Measurements from ENCODE around the gene PARVA.
"Not testable (repeated sequence)": the region's sequence is repeated elsewhere in the genome, so short reads cannot be mapped to it uniquely, and the experiment has no call there.

Gene PARVA

GRCh38 chr11:12508151-12508751 lies 130.9 kb downstream of the PARVA start:
- no peak for DNase-seq

GRCh38 chr11:12509371-12509770 lies 132.0 kb downstream of the PARVA start:
- DNase-seq = no peak

GRCh38 chr11:12512132-12512531 lies 134.8 kb downstream of the PARVA start:
- DNase-seq = no peak

- DNase-seq = no peak
Observed at GRCh38 chr11:12512826-12513395, 135.5 kb downstream of the PARVA start.

GRCh38 chr11:12516387-12517105 lies 139.2 kb downstream of the PARVA start:
- DNase-seq = no peak

GRCh38 chr11:12517306-12517705 lies 139.9 kb downstream of the PARVA start:
- no peak for DNase-seq

GRCh38 chr11:12517741-12518140 lies 140.4 kb downstream of the PARVA start:
- no peak for DNase-seq

GRCh38 chr11:12518606-12519385 lies 141.4 kb downstream of the PARVA start:
- no peak for DNase-seq

- DNase-seq = no peak
Observed at GRCh38 chr11:12520054-12520453, 142.7 kb downstream of the PARVA start.

- DNase-seq = not testable (repeated sequence)
Observed at GRCh38 chr11:12520576-12520975, 143.2 kb downstream of the PARVA start.

GRCh38 chr11:12523180-12523924 lies 146.0 kb downstream of the PARVA start:
- DNase-seq = no peak

- DNase-seq = no peak
Observed at GRCh38 chr11:12524865-12525264, 147.5 kb downstream of the PARVA start.

GRCh38 chr11:12525466-12526055 lies 148.2 kb downstream of the PARVA start:
- no peak for DNase-seq

GRCh38 chr11:12526789-12527188 lies 149.4 kb downstream of the PARVA start:
- DNase-seq = no peak

- DNase-seq = no peak
Observed at GRCh38 chr11:12528487-12528886, 151.1 kb downstream of the PARVA start.

- DNase-seq = no peak
Observed at GRCh38 chr11:12529041-12529440, 151.7 kb downstream of the PARVA start.

GRCh38 chr11:12529793-12530192 lies 152.4 kb downstream of the PARVA start:
- no peak for DNase-seq

GRCh38 chr11:12531020-12531419 lies 153.6 kb downstream of the PARVA start:
- no peak for DNase-seq

- no peak for DNase-seq
Observed at GRCh38 chr11:12531681-12532080, 154.3 kb downstream of the PARVA start.

GRCh38 chr11:12532580-12532979 lies 155.2 kb downstream of the PARVA start:
- DNase-seq = no peak

- no peak for DNase-seq
Observed at GRCh38 chr11:12534549-12534948, 157.2 kb downstream of the PARVA start.

GRCh38 chr11:12535321-12535720 lies 157.9 kb downstream of the PARVA start:
- no peak for DNase-seq
